Measurements from ENCODE around the gene BORCS8. TPM values are rescaled to one million over a fixed set of nuclear protein-coding genes. Genes with fewer than 3 reads are reported as not detected.

Gene BORCS8
- total and polyA plus RNA-seq, 2 of the 13 experiments (the other 11 are each of a cell fraction or from before 2014, with no cell fraction given) = 9.6 to 13.3 TPM

- H3K27ac ChIP-seq (ENCODE audit: extremely low read length, insufficient read depth, low read length) = no peak overlapping the region
- H3K4me3 ChIP-seq (replicated peaks in 1 of 3; ENCODE audit: insufficient read depth in 1 of 3, low read depth in 2 of 3, low read length in 3 of 3) = no peak overlapping the region
- H3K9ac ChIP-seq (ENCODE audit: insufficient read depth, low read depth, low read length) = no peak overlapping the region
- in situ Hi-C loops (cut with HindIII; ENCODE audit: extremely low pct_ligation_motif_present, low pct_unique_long_range_greater_than_20kb) = no loop called here
- no peak for FAIRE-seq
- no peak for DNase-seq (ENCODE audit: low spot score)
- intact Hi-C loops (cut with micrococcal nuclease; ENCODE audit: unreplicated experiment) = no loop called here
- BruUV-seq (replicated peaks) = no TSS peak
- H3K36me3 ChIP-seq (replicated peaks in 1 of 2; ENCODE audit: control insufficient read depth in 1 of 2, insufficient read depth in 2 of 2, low read length in 2 of 2) = peaks cover 0 to 8% of the 10 kb centered on the region in 2 experiments; a peak in 1 of 5 replicates
- H3K9me3 ChIP-seq (ENCODE audit: low read length) = no peaks in the 10 kb centered on the region
- ChIA-PET POLR2A (interaction anchor here (1.7 kb wide), 1 partner anchor 21 kb away, joined by 9 read pairs; no protein-coding TSS in a partner anchor), CTCF (ENCODE audit: low intra/inter-chr PET ratio, low total read pairs) (no interaction called here)
- H4K20me1 ChIP-seq (ENCODE audit: insufficient read depth, low read length) = no peaks in the 10 kb centered on the region
- H3K79me2 ChIP-seq (ENCODE audit: insufficient read depth, low read length) = peaks cover 19% of the 10 kb centered on the region
- WGBS (ENCODE audit: low lambda C conversion rate) = 63% methylated on average over 13 of the region's 13 CpGs
- H2AFZ ChIP-seq (ENCODE audit: low read length) = no peak overlapping the region
- ATAC-seq = no peak; the same call in 2 of the 3 replicates
- TF ChIP-seq SPEN (CRISPR knock-in tag; IDR thresholded peaks at IDR 0.05; ENCODE audit: low read depth) (0 out of 2 replicates have a peak, but pooled peaks have one; percentile 3), ZNF605 (CRISPR knock-in tag; IDR thresholded peaks at IDR 0.05) (no peak)
- H3K4me2 ChIP-seq (ENCODE audit: low read depth, low read length) = no peak overlapping the region
- H3K27me3 ChIP-seq (ENCODE audit: control insufficient read depth in 1 of 2, insufficient read depth in 2 of 2, low read length in 2 of 2) = peaks cover 3 to 11% of the 10 kb centered on the region in 2 experiments; a peak in 2 of 5 replicates
- H3K4me1 ChIP-seq (ENCODE audit: insufficient read depth, low read length) = peaks cover 13% of the 10 kb centered on the region
These were observed 12.2 kb upstream of the BORCS8 start for GRCh38 chr19:19204181-19204580.

- no peaks in the 10 kb centered on the region for H3K9me3 ChIP-seq (ENCODE audit: low read length)
- H2AFZ ChIP-seq (ENCODE audit: low read length) = peak within 1 kb of the TSS; percentile 95
- in situ Hi-C loops (cut with HindIII; ENCODE audit: extremely low pct_ligation_motif_present, low pct_unique_long_range_greater_than_20kb) (no loop called here), intact Hi-C loops (cut with micrococcal nuclease; ENCODE audit: unreplicated experiment) (no loop called here)
- ATAC-seq = peak; percentile 83
- H3K9ac ChIP-seq (ENCODE audit: insufficient read depth, low read depth, low read length) = peak within 1 kb of the TSS; percentile 83
- 19% methylated on average over 24 of the region's 60 CpGs for WGBS (ENCODE audit: low lambda C conversion rate)
- peaks cover 13% of the 10 kb centered on the region for H3K4me1 ChIP-seq (ENCODE audit: insufficient read depth, low read length)
- ChIA-PET CTCF (ENCODE audit: low intra/inter-chr PET ratio, low total read pairs) (interaction anchor here (1.2 kb wide), 1 partner anchor 21 kb away, joined by 4 read pairs; no protein-coding TSS in a partner anchor), POLR2A (interaction anchor here (1.0 to 3.7 kb wide), 10 partner anchors 9 to 140 kb away, joined by 3 to 43 read pairs (median 4); partner anchors contain the start of genes BORCS8, MEF2B, RFXANK and SLC25A42)
- BruUV-seq (replicated peaks) = no TSS peak
- no peaks in the 10 kb centered on the region for H4K20me1 ChIP-seq (ENCODE audit: insufficient read depth, low read length)
- peak; percentile 83 for DNase-seq (ENCODE audit: low spot score)
- H3K27ac ChIP-seq (ENCODE audit: extremely low read length, insufficient read depth, low read length) = peak within 1 kb of the TSS; percentile 65
- peak within 1 kb of the TSS; percentile 89 for H3K4me2 ChIP-seq (ENCODE audit: low read depth, low read length)
- peaks cover 0 to 14% of the 10 kb centered on the region in 2 experiments; a peak in 2 of 5 replicates for H3K36me3 ChIP-seq (replicated peaks in 1 of 2; ENCODE audit: control insufficient read depth in 1 of 2, insufficient read depth in 2 of 2, low read length in 2 of 2)
- H3K27me3 ChIP-seq (ENCODE audit: control insufficient read depth in 1 of 2, insufficient read depth in 2 of 2, low read length in 2 of 2) = peaks cover 3 to 11% of the 10 kb centered on the region in 2 experiments; a peak in 2 of 5 replicates
- peak within 1 kb of the TSS; percentile 76 to 93 (median 90) for H3K4me3 ChIP-seq (replicated peaks in 1 of 3; ENCODE audit: insufficient read depth in 1 of 3, low read depth in 2 of 3, low read length in 3 of 3)
- H3K79me2 ChIP-seq (ENCODE audit: insufficient read depth, low read length) = peaks cover 19% of the 10 kb centered on the region
- FAIRE-seq = peak; percentile 75
- TF ChIP-seq NR1H2 (CRISPR knock-in tag; IDR thresholded peaks at IDR 0.05; ENCODE audit: borderline replicate concordance, low read depth) (no peak), TOE1 (CRISPR knock-in tag; IDR thresholded peaks at IDR 0.05) (no peak), HNF4G (IDR thresholded peaks at IDR 0.05; ENCODE audit: borderline replicate concordance, low read depth, low read length) (no peak), HNF4G (CRISPR knock-in tag; IDR thresholded peaks at IDR 0.05; ENCODE audit: borderline replicate concordance, low read depth) (no peak), MZF1 (CRISPR knock-in tag; IDR thresholded peaks at IDR 0.05; ENCODE audit: borderline replicate concordance) (0 out of 2 replicates have a peak, but pooled peaks have one; percentile 36), ZNF160 (CRISPR knock-in tag; IDR thresholded peaks at IDR 0.05) (no peak), PITX1 (CRISPR knock-in tag; IDR thresholded peaks at IDR 0.05) (peak; percentile 16; the same call in 1 of the 2 replicates), REST (IDR thresholded peaks at IDR 0.05; ENCODE audit: borderline replicate concordance in 1 of 2, low read depth in 1 of 2, low read length in 2 of 2) (no peak), NR2F2 (IDR thresholded peaks at IDR 0.05; ENCODE audit: borderline replicate concordance, low read depth) (no peak), FLYWCH1 (CRISPR knock-in tag; IDR thresholded peaks at IDR 0.05) (no peak), SPEN (CRISPR knock-in tag; IDR thresholded peaks at IDR 0.05; ENCODE audit: low read depth) (peak; percentile 51; the same call in 1 of the 2 replicates), ZNF619 (CRISPR knock-in tag; IDR thresholded peaks at IDR 0.05) (no peak)
These were observed 11.3 kb upstream of the BORCS8 start, which contains the start of gene NR2C2AP for GRCh38 chr19:19203012-19203856. NR2C2AP (minus strand) TSS chr19:19203414; CDS start chr19:19203060, 354 bp downstream.
